T47D (cell line): Measurements from ENCODE around the gene CCSER2.
"Not testable (repeated sequence)": the region's sequence is repeated elsewhere in the genome, so short reads cannot be mapped to it uniquely, and the experiment has no call there.

ENCODE experiments used
- DNase-seq, 2 experiments: peaks; one replicate each; pipeline versions ENCODE4 v3.0.0 to v3.0.0-alpha.2; 2011 to 2012; ENCODE audit warnings: low read depth in 1 of 2, low spot score in 1 of 2
- JUND ChIP-seq: IDR thresholded peaks from 2 replicates; pipeline ENCODE4 v1.6.1; 2012; ENCODE audit warnings: low read depth
- in situ Hi-C: cut with HindIII; loops from 2 replicates; pipeline ENCODE4 v1.10.0; 2016; ENCODE audit warnings: low sequenced_read_pairs, low pct_unique_long_range_greater_than_20kb

The CCSER2 gene

DNA sequence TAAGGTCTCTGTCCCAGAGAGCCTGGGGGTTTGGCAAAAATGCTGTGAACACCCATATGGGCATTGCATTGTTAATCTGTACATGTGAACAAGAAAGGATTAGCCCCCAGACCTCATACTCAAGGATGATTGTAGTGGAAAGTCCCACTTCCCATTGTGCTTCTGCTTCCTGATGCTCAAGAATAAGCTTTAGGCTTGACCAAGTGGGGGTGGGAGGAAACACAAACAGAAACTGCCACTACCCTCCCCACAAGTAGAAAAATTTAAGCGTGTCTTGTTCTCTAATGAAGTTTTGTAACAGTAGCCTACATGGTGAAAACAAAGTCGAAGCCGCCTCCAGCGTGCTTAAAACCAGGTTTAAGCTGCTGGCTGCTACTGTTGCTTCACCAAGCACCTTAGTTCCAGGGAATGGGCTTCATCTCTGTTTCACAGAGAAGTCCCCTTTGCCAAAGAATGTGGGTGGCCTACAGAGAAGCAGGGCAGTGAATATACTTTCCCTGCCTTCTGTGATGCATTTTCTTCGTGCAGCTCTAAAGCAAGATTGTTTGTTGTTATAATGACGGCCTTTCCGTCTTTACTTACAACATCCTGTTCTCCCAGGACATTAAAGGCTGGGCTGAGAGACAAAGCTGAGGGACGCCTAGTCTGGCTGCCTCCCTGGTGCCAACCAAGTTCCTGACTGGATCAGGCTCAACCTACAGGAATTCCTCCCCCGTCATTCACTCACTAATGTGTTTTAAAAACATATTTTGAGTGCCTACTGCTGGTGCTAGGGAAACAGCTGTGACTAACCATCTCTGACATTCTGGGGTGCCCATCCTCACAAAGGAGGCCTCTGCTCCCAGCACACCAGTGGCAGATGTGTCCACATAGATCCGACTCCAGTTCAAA, 32.1 kb upstream of the CCSER2 start:
- TF ChIP-seq JUND: no peak
- DNase-seq: no peak
- in situ Hi-C loops: no loop called here

DNA sequence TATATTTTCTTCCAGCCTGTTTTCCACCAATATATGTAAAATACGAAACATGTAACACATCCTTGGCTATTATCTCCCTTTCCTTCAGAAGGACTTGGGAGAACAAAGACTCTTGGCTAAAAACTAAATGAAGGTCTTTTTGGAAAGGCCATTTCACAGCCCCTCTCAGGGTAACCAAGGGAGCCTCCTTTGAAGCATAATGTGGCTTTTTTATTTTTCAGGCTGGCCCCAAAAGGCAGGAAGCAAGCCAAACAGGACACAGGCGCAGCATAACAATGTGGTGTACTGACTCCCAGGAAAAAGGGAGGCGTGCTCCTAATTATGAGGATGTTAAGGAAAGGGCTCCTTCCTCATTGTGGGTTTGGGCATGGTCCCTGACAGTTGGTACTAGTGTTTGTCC, 30.3 kb upstream of the CCSER2 start:
- no peak for DNase-seq
- TF ChIP-seq JUND: no peak
- in situ Hi-C loops: no loop called here

DNA sequence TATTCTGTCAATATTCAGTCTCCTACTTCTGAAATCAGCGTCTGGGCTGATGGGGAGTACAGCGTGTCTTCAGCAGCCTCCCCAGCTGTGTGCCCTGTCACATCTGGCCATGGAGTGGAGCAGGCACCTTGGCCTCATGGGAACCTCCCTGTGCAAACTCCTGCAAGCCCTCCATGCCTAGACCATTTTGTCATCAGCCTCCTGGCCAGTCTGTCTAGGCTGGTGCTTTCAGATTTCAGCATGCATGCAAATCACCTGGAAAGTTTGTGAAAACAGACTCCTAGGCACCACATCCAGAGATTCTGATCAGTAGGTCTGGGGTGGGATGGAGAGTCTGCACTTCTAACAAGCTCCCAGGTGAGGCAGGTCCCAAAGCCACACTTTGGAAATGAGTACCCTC, 26.2 kb upstream of the CCSER2 start:
- DNase-seq: no peak
- no peak for TF ChIP-seq JUND
- in situ Hi-C loops: no loop called here

DNA sequence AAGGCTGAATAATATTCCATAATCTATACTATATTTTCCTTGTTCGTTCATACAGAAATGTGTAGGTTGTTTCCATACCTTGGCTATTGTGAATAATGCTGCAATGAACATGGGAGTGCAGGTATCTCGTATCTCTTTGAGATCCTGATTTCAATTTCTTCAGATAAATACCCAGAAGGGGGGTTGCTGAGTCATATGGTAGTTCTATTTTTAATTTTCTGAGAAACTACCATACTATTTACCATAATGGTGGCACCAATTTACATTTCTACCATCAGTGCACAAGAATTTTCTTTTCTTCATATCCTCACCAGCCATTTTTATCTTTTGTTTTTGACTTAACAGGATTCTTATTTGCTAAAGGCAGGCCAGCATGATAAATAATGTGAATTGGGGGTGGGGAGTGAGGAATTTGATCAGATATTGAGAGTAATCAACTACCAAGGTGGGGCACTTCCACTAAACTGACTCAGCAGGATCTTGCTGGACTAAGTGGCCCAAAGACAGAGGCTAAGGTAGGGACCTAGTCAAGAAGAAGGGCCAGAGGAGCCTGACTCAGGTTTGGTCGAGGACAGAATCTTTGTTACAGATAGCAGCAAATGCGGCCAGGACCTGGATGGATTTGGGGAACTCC, 21.5 kb upstream of the CCSER2 start:
- DNase-seq: no peak
- in situ Hi-C loops: no loop called here
- no peak for TF ChIP-seq JUND

DNA sequence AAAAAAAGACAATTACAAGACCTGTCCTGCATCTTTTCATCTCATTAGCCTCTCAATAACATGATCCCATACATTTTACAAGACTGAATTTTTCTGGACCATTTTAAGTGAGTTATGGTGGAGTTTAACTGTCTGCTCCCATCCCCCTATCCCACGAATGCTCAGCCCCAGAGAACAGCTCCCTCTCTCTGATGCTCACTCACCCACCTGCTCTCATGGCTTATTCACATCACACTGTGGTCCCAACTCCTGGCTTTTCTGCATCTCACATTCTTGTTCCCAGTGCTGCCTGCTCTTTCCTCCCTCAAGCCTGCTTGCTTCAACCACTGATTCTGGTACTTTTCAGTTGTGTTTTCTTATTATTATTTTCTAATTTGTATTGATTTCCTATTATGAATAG, 20.4 kb upstream of the CCSER2 start:
- in situ Hi-C loops: no loop called here
- DNase-seq: no peak
- TF ChIP-seq JUND: no peak

DNA sequence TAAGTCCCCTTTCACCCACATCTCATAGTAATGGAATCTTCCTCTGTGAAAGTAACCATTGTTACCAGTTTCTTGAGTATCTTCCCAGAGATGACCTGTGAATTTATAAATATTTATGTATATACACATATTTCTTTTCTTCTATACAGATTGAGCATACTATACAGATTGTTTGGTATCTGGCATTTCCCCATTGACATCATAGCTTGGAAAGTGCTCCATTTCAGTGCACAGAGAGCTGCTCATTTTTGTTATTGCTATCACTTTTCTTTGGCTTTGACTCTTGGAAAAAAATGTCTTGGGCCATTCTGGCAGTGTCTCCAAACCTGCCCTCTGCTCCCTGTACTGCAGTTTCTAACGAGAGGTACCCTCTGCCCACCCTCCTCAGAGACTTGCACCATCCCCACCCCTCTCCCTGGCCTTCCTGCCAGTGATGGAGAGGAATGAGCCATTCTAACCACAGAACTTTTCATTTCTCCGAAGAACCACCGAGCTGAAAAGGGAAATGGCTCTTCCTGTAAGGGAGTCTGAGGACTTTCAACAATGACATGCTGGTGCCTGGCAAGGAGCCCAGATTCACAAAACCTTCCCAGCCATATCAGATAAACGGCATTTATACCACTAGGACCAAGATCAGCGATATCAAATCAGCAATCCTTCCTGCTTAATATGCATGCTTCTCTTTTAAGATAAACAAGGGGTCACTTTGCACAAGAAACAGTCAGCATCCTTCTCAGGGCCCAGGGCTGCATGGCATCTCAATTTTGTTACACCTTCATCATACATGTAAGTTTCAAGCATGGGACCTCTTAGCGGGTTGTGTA, 19.7 kb upstream of the CCSER2 start:
- DNase-seq: no peak
- in situ Hi-C loops: no loop called here
- TF ChIP-seq JUND: no peak

DNA sequence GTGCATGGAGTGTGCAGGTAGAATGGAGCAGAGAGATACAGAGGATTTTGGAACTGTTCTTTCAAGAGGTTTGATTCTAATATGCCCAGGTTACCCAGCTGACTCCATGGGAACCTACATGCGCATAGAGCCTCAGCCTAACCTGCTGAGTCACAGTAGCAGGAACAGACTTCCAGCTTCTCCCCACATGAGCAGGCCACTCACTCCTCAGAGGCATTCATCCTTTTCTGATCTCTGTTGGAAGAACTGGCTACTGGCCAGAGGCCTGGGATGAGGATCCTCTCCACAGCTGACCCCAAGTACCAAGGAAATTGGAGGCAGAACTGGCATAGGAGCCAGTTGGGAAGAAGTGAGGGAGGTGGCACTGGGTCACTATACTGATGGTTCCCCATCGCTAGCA, 17.9 kb upstream of the CCSER2 start:
- no peak for DNase-seq
- no peak for TF ChIP-seq JUND
- in situ Hi-C loops: no loop called here

DNA sequence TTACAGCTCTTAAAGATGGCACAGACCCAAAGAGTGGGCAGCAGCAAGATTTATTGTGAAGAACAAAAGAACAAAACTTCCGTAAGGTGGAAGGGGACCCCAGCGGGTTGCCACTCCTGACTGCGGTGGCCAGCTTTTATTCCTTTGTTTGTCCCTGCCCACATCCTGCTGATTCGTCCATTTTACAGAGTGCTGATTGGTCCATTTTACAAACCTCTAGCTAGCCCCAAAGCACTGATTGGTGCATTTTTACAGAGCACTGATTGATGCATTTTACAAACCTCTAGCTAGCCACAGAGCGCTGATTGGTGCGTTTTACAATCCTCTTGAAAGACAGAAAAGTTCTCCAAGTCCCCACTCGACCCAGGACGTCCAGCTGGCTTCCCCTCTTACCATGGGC, 16.8 kb upstream of the CCSER2 start:
- DNase-seq: no peak
- in situ Hi-C loops: no loop called here
- TF ChIP-seq JUND: no peak

DNA sequence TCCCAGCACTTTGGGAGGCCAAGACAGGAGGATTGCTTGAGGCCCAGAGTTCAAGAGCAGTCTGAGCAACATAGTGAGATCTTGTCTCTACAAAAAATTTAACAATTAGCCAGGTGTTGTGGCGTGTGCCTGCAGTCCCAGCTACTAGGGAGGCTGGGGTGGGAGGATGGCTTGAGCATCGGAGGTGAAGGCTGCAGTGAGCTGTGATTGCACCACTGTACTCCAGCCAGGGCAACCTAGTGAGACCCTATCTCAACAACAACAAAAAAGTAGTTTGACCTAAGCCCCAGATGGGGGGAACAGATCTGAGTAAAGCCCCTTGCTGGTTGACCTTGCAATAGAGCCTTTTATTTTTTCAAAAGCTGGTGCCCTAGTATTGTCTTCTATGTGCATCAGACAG, 15.6 kb upstream of the CCSER2 start:
- in situ Hi-C loops: no loop called here
- TF ChIP-seq JUND: no peak
- no peak for DNase-seq

DNA sequence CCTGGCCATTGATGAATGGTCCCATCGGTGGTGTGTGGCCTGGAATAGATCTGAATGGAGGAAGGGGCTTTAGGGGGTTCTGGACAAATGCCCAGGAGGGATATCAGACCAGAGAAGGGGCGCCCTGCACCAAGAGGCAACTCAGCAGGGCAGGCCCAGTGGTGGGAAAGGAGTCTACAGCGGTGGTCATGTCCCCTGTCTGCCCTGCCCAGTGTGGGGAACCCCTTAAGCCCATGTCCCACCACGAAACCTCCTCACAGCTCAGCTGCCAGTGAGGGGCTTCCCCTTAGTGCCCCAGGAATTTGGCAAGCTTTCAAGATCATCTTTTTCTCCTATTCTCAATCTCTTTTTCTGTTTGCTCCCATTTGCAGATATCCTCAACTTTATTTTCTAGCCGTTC, 14.1 kb upstream of the CCSER2 start:
- DNase-seq: no peak
- in situ Hi-C loops: no loop called here
- TF ChIP-seq JUND: no peak

DNA sequence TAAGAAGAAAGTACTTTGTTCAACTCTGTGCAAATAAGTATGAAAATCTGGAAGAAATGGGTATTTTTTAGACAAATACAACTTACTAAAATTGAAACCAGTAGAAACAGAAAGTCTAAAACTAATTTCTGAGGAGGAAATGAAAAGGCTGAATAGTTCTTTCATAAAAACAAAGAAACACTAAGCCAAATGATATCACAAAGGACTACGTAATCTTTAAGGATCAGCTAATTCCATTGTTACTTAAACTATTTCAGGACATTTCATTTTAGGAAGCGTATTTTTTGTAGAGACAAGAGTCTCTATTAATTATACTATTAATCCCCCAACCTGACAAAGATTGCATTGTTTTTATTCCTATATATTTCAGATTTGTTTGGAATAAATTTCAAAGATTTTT, 11.2 kb upstream of the CCSER2 start:
- no peak for TF ChIP-seq JUND
- DNase-seq: no peak
- in situ Hi-C loops: no loop called here

DNA sequence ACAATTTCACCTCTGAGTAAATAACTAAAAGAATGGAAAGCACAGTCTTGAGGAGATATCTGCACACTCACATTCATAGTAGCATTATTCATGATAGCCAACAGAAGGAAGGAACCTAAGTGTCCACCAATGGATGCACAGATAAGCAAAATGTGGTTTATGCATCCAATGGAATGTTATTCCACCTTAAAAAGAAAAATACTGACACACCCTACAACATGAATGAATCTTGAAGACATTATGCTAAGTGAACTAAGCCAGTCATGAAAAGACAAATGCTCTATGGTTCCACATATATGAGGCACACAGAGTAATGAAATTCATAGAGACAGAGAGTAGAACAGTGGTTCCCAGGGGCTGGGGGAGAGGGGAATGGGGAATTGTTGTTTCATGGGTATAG, 6.5 kb upstream of the CCSER2 start:
- in situ Hi-C loops: no loop called here
- no peak for TF ChIP-seq JUND
- no peak for DNase-seq

DNA sequence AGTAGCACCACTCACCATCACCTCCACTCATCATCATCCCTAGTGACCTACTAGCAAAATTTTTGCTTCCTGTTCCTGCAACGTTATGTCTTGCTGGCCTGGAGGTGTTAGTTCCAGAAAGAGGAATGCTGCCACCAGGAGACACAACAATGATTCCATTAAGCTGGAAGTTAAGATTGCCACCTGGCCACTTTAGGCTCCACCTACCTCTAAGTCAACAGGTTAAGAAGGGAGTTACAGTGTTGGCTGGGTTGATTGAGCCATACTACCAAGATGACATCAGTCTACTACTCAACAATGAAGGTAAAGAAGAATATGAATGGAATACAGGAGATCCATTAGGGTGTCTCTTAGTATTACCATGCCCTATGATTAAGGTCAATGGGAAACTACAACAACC, 4.8 kb upstream of the CCSER2 start:
- DNase-seq: peak in 1 of 2 experiments; percentile 68
- in situ Hi-C loops: not testable (repeated sequence)

DNA sequence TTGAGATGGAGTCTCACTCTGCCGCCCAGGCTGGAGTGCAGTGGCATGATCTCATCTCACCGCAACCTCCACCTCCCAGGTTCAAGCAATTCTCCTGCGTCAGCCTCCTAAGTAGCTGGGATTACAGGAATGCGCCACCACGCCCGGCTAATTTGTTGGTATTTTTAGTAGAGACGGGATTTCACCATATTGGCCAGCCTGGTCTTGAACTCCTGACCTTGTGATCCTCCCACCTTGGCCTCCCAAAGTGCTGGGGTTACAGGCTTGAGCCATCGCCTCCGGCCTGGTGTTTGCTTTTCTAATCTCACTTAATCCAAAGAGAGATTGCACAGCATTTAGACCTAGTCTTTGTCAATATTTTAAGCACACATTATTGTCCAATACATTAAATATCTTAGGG, 1.4 kb upstream of the CCSER2 start:
- in situ Hi-C loops, DNase-seq: not testable (repeated sequence)
